Adrenal gland (tissue), 12 donors: ENCODE measurements around the gene UBC. TPM values are rescaled to one million over a fixed set of nuclear protein-coding genes. Genes with fewer than 3 reads are reported as not detected.
A peak's percentile ranks its signal among the peaks of the same experiment; 100 is the strongest.

ENCODE experiments used
- DNase-seq, 7 donors: peaks; one replicate each; pipeline ENCODE4 v3.0.0-alpha.2; 2019 to 2020
- H3K27ac ChIP-seq, 5 donors: fragments of 200-600 bp; sonication (generic) in 4 of 5; 1 replicate in 3 of 5; 2 replicates in 2 of 5; pipeline versions ENCODE4 v1.5.1 to v1.8.0; 2016 to 2020; ENCODE audit warnings: mild to moderate bottlenecking in 1 of 5
- H3K27me3 ChIP-seq: fragments of 200-600 bp; 2 replicates; pipeline ENCODE4 v1.8.0; 2021
- H3K36me3 ChIP-seq, 2 donors: fragments of 200-600 bp; replicated peaks in 1 of 2; 1 replicate in 1 of 2; 2 replicates in 1 of 2; pipeline versions ENCODE4 v1.5.1 to v1.8.0; 2018 to 2022
- H3K4me1 ChIP-seq, 2 donors: fragments of 200-600 bp; replicated peaks in 1 of 2; 1 replicate in 1 of 2; 2 replicates in 1 of 2; pipeline versions ENCODE4 v1.5.1 to v1.8.0; 2018 to 2021
- H3K4me3 ChIP-seq, 4 donors: fragments of 200-600 bp; sonication (generic) in 3 of 4; one replicate each; pipeline ENCODE4 v1.5.1; 2016 to 2018
- H3K9me3 ChIP-seq, 3 donors: fragments of 200-600 bp; sonication (generic) in 1 of 3; replicated peaks in 1 of 3; 1 replicate in 2 of 3; 2 replicates in 1 of 3; pipeline versions ENCODE4 v1.5.1 to v1.8.0; 2016 to 2021
- POLR2A ChIP-seq, 2 donors: fragments of 450-650 bp; IDR thresholded peaks; one replicate each; pipeline ENCODE4 v1.6.1; 2017; ENCODE audit warnings: antibody characterized with exemption in 2 of 2, mild to moderate bottlenecking in 2 of 2, moderate library complexity in 1 of 2
- WGBS, 4 donors: extraction: QIAGEN DNeasy Blood & Tissue Kit in 2 of 4; methylation state at CpG; one replicate each; pipeline versions ENCODE4 v1.1.5 to v1.1.7; 2013 to 2017; 5-methylcytosine and 5-hydroxymethylcytosine counted together
- intact Hi-C, 2 donors: fragments of 100-400 bp; cut with DNase I; formaldehyde crosslinking; loops; one replicate each; pipeline versions ENCODE4 v1.14.1 to v1.15.0; 2022 to 2023
- polyA plus RNA-seq, 3 donors: library from polyadenylated mRNA; stranded (reverse); fragments of 200-250 nt in 2 of 3; fragments of 350-450 nt in 1 of 3; fragmentation: Illumina TruSeq in 1 of 3; extraction: RNeasy Lipid Tissue Mini Kit (QIAGEN cat#74804) in 1 of 3; gene quantifications; one replicate each; pipeline ENCODE4 v1.2.3, GENCODE V29; 2013 to 2014
- total RNA-seq, 9 donors: library from RNA; depleted of rRNA in 4 of 9; stranded (reverse); fragments of >200 nt in 4 of 9; fragments of 120-200 nt in 1 of 9; fragmentation: NEBNext Ultra II Directional in 1 of 9; extraction: Animal tissue kit (Norgen Biotek cat#: 25700) in 1 of 9; gene quantifications; one replicate each; pipeline versions ENCODE4 v1.1.0 to v1.2.4, GENCODE V29; 2013 to 2023
- TF ChIP-seq, protein P1 (sequence below), 6 experiments: fragments of 450-650 bp in 4 of 6; fragments of 200-600 bp in 2 of 6; sonication (generic) in 1 of 6; IDR thresholded peaks; 1 replicate in 5 of 6; 2 replicates in 1 of 6; pipeline versions ENCODE4 v1.5.1 to v1.8.0; 2016 to 2021; ENCODE audit warnings: antibody characterized with exemption in 6 of 6, mild to moderate bottlenecking in 2 of 6, moderate library complexity in 1 of 6
- donor health status: healthy with polysubstance abuse.
- donor health status: Bipolar disorder and iron deficiency.
- donor health status: DM: yes; HTN: yes; CAD: no.
- donor health status: DM: no; HTN: no; CAD: no.
- donor health status: DM: no; HTN: no; CAD: no.
- donor health status: DM: yes; HTN: yes; CAD: no.

The UBC gene
- total and polyA plus RNA-seq, 12 donors: 797 to 1,869 (median 1,116) TPM

GRCh38 chr12:124956571-124956970, 42.1 kb upstream of the UBC start:
- H3K4me3 ChIP-seq: no peak overlapping the region
- H3K4me1 ChIP-seq: no peaks in the 10 kb centered on the region
- H3K27ac ChIP-seq: no peak overlapping the region
- no peak for TF ChIP-seq POLR2A (IDR thresholded peaks at IDR 0.05)
- TF ChIP-seq, protein P1, sequence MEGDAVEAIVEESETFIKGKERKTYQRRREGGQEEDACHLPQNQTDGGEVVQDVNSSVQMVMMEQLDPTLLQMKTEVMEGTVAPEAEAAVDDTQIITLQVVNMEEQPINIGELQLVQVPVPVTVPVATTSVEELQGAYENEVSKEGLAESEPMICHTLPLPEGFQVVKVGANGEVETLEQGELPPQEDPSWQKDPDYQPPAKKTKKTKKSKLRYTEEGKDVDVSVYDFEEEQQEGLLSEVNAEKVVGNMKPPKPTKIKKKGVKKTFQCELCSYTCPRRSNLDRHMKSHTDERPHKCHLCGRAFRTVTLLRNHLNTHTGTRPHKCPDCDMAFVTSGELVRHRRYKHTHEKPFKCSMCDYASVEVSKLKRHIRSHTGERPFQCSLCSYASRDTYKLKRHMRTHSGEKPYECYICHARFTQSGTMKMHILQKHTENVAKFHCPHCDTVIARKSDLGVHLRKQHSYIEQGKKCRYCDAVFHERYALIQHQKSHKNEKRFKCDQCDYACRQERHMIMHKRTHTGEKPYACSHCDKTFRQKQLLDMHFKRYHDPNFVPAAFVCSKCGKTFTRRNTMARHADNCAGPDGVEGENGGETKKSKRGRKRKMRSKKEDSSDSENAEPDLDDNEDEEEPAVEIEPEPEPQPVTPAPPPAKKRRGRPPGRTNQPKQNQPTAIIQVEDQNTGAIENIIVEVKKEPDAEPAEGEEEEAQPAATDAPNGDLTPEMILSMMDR (IDR thresholded peaks at IDR 0.05): no peak
- H3K9me3 ChIP-seq: no peaks in the 10 kb centered on the region
- H3K27me3 ChIP-seq: no peaks in the 10 kb centered on the region
- no peak for DNase-seq
- H3K36me3 ChIP-seq: peaks cover 0 to 57% of the 10 kb centered on the region in 2 donors
- intact Hi-C loops: no loop called here
- 93 to 100% (median 97%) methylated on average over 5 to 16 of the region's 16 CpGs for WGBS, 4 donors

DNA sequence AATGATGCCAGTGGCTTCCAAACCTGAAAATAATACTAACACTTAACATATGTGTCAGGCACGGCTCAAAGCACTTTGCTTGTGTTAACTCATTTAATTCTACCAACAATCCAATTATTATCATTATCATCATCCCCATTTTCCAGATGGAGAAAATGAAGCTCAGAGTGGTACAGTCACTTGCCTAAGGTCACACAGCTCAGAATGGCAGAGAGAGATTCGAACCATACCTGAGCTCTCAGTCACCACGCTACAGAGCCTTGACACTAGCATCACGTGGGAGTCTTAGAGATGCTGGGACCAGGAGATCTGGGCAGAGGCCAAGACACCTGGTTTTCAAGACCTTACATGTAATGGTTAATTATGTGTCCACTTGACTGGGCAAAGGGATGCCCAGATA, 40.3 kb upstream of the UBC start:
- Histone ChIP-seq H3K9me3 (no peaks in the 10 kb centered on the region), H3K27ac (no peak overlapping the region), H3K4me1 (no peaks in the 10 kb centered on the region), H3K4me3 (no peak overlapping the region), H3K36me3 (peaks cover 0 to 58% of the 10 kb centered on the region in 2 donors), H3K27me3 (no peaks in the 10 kb centered on the region)
- intact Hi-C loops: no loop called here
- no peak for DNase-seq
- TF ChIP-seq POLR2A (IDR thresholded peaks at IDR 0.05): no peak
- TF ChIP-seq, protein P1 (IDR thresholded peaks at IDR 0.05): no peak
- 91 to 98% (median 96%) methylated on average over 4 of the region's 4 CpGs for WGBS, 4 donors

GRCh38 chr12:124953689-124954405, 39.4 kb upstream of the UBC start:
- intact Hi-C loops: no loop called here
- no peaks in the 10 kb centered on the region for H3K9me3 ChIP-seq
- no peaks in the 10 kb centered on the region for H3K27me3 ChIP-seq
- H3K4me3 ChIP-seq: no peak overlapping the region
- 86 to 96% (median 94%) methylated on average over 11 to 32 of the region's 32 CpGs for WGBS, 4 donors
- H3K4me1 ChIP-seq: no peaks in the 10 kb centered on the region
- TF ChIP-seq, protein P1 (IDR thresholded peaks at IDR 0.05): no peak
- TF ChIP-seq POLR2A (IDR thresholded peaks at IDR 0.05): no peak
- no peak overlapping the region for H3K27ac ChIP-seq
- peak in 1 of 7 donors; percentile 11 for DNase-seq
- H3K36me3 ChIP-seq: peaks cover 0 to 62% of the 10 kb centered on the region in 2 donors

GRCh38 chr12:124952801-124953200, 38.4 kb upstream of the UBC start:
- Histone ChIP-seq H3K9me3 (no peaks in the 10 kb centered on the region), H3K27me3 (no peaks in the 10 kb centered on the region), H3K27ac (no peak overlapping the region), H3K36me3 (peaks cover 0 to 68% of the 10 kb centered on the region in 2 donors), H3K4me1 (no peaks in the 10 kb centered on the region), H3K4me3 (no peak overlapping the region)
- intact Hi-C loops: no loop called here
- TF ChIP-seq, protein P1 (IDR thresholded peaks at IDR 0.05): no peak
- TF ChIP-seq POLR2A (IDR thresholded peaks at IDR 0.05): no peak
- no peak for DNase-seq
- 66 to 89% (median 73%) methylated on average over 7 to 8 of the region's 8 CpGs for WGBS, 4 donors
